MV-4-11 (cell line): ENCODE data around the gene TDRD7.

Experiments
- DNase-seq: peaks from one replicate; lab custom pipeline; 2025; lab: John Stamatoyannopoulos, UW

TDRD7 gene

GRCh38 chr9:97506306-97506705, 94.4 kb downstream of the TDRD7 start:
- no peak for DNase-seq

GRCh38 chr9:97506787-97507186, 94.9 kb downstream of the TDRD7 start:
- no peak for DNase-seq

GRCh38 chr9:97507428-97507984, 95.6 kb downstream of the TDRD7 start:
- peak; percentile 19 for DNase-seq

GRCh38 chr9:97508852-97509251, 97.0 kb downstream of the TDRD7 start:
- DNase-seq, result no peak

- peak; percentile 5 for DNase-seq
Observed at GRCh38 chr9:97510797-97511654, 99.1 kb downstream of the TDRD7 start.

- DNase-seq, result peak; percentile 50
Observed at GRCh38 chr9:97511655-97512427, 99.9 kb downstream of the TDRD7 start.

- no peak for DNase-seq
Observed at GRCh38 chr9:97512966-97513560, 101.2 kb downstream of the TDRD7 start.

GRCh38 chr9:97514531-97514930, 102.6 kb downstream of the TDRD7 start:
- DNase-seq, result no peak

- no peak for DNase-seq
Observed at GRCh38 chr9:97515662-97516061, 103.8 kb downstream of the TDRD7 start.

- no peak for DNase-seq
Observed at GRCh38 chr9:97516111-97516510, 104.2 kb downstream of the TDRD7 start.

GRCh38 chr9:97517331-97518089, 105.6 kb downstream of the TDRD7 start:
- no peak for DNase-seq

- DNase-seq, result no peak
Observed at GRCh38 chr9:97518166-97518908, 106.4 kb downstream of the TDRD7 start.

- peak; percentile 70 for DNase-seq
Observed at GRCh38 chr9:97518909-97519307, 107.0 kb downstream of the TDRD7 start.

GRCh38 chr9:97519441-97519970, 107.6 kb downstream of the TDRD7 start:
- no peak for DNase-seq

- DNase-seq, result no peak
Observed at GRCh38 chr9:97521576-97522333, 109.9 kb downstream of the TDRD7 start.

- no peak for DNase-seq
Observed at GRCh38 chr9:97524424-97524823, 112.5 kb downstream of the TDRD7 start.

GRCh38 chr9:97525451-97525850, 113.6 kb downstream of the TDRD7 start:
- DNase-seq, result peak; percentile 3

GRCh38 chr9:97526895-97527575, 115.1 kb downstream of the TDRD7 start:
- DNase-seq, result no peak
